Upper lobe of left lung (tissue), 6 donors: ENCODE data around the gene QPCTL. TPM values are rescaled to one million over a fixed set of nuclear protein-coding genes. Genes with fewer than 3 reads are reported as not detected.
"Not testable (repeated sequence)": the region's sequence is repeated elsewhere in the genome, so short reads cannot be mapped to it uniquely, and the experiment has no call there.

ENCODE experiments used
- ATAC-seq, 2 donors: fragments of 200-7000 bp; cut with Tn5 transposase; one replicate each; pipeline ENCODE4 v1.9.1; 2022; ENCODE audit warnings: mild to moderate bottlenecking in 2 of 2, moderate library complexity in 2 of 2; ENCODE audit not compliant: low FRiP score in 2 of 2
- DNase-seq, 2 donors: peaks; one replicate each; pipeline ENCODE4 v3.0.0-alpha.2; 2019 to 2020
- H3K27ac ChIP-seq, 4 donors: fragments of 200-600 bp; sonication (generic); one replicate each; pipeline ENCODE4 v1.5.1; 2016 to 2019
- H3K27me3 ChIP-seq, 4 donors: fragments of 200-600 bp; sonication (generic); one replicate each; pipeline ENCODE4 v1.5.1; 2017 to 2019
- H3K36me3 ChIP-seq, 4 donors: fragments of 200-600 bp; sonication (generic); one replicate each; pipeline ENCODE4 v1.5.1; 2016 to 2019
- H3K4me1 ChIP-seq, 4 donors: fragments of 200-600 bp; sonication (generic); one replicate each; pipeline ENCODE4 v1.5.1; 2018 to 2019
- H3K4me3 ChIP-seq, 4 donors: fragments of 200-600 bp; sonication (generic); one replicate each; pipeline ENCODE4 v1.5.1; 2017 to 2019; ENCODE audit warnings: mild to moderate bottlenecking in 2 of 4, moderate library complexity in 1 of 4
- H3K9me3 ChIP-seq, 4 donors: fragments of 200-600 bp; sonication (generic); one replicate each; pipeline ENCODE4 v1.5.1; 2018 to 2019
- EP300 ChIP-seq, 4 donors: sonication (generic); formaldehyde crosslinking; IDR thresholded peaks; one replicate each; pipeline ENCODE4 v1.5.1; 2017; ENCODE audit warnings: antibody characterized with exemption in 4 of 4, control low read depth in 2 of 4
- POLR2A ChIP-seq, 4 donors: fragments of 450-650 bp; IDR thresholded peaks; one replicate each; pipeline ENCODE4 v1.5.1; 2016 to 2017; ENCODE audit warnings: antibody characterized with exemption in 4 of 4, mild to moderate bottlenecking in 2 of 4
- POLR2AphosphoS5 ChIP-seq, 2 donors: sonication (generic); formaldehyde crosslinking; IDR thresholded peaks; one replicate each; pipeline ENCODE4 v1.5.1; 2017; ENCODE audit warnings: antibody characterized with exemption in 2 of 2
- WGBS, 2 donors: methylation state at CpG; one replicate each; pipeline ENCODE4 v1.1.5; 2017 to 2018; 5-methylcytosine and 5-hydroxymethylcytosine counted together
- total RNA-seq, 6 donors: library from RNA; depleted of rRNA in 4 of 6; stranded (reverse); fragments of >200 nt in 4 of 6; gene quantifications; one replicate each; pipeline versions ENCODE4 v1.1.0 to v1.2.1, GENCODE V29; 2016 to 2021
- TF ChIP-seq, protein P1 (sequence below), 6 experiments: fragments of 450-650 bp in 4 of 6; fragments of 200-600 bp in 2 of 6; sonication (generic) in 2 of 6; IDR thresholded peaks; one replicate each; pipeline ENCODE4 v1.5.1; 2016 to 2019; ENCODE audit warnings: antibody characterized with exemption in 6 of 6
- donor health status: DM: no; HTN: no; CAD: no; lungs with moderate emphysema.
- donor health status: DM: no; HTN: yes; CAD: no; lungs with severe emphysema.

The QPCTL gene
- total RNA-seq, 6 donors from 2014 or later: 7.1 to 18.3 (median 10.1) TPM

DNA sequence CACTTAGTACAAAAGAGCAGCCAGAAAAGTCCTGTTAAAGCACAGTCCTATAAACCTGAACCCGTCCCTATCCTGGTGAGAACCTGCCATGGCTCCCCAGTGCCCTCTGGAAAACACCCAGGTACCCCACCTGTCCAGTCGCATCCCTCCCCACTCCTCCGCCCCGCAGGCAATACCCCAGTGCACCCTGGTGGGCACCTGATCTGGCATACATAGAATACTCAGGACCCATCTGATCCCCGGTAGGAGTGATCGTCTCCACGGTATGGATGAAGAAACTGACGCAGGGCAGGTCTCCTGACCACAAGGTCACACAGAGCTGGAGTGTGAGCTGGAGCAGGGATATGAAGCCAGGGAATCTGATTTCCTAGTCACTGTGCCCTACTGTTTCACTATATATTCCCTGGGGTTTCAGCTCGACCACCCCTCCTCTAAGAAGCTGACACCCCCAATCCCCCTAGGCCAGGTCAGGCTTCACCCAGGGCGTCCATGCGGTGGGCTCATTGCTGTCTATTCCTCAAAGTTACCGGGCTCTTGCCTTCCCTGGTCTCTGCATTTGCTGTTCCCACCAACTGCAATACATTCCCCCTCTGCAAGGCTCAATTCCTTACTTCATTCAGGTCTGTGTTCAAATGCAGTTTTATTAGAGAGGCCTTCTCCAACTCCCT is 25.7 kb downstream of the QPCTL start:
- peak overlapping the region; percentile 90 to 95 (median 94) for H3K27ac ChIP-seq
- ATAC-seq: no peak
- no peaks in the 10 kb centered on the region for H3K27me3 ChIP-seq
- no peaks in the 10 kb centered on the region for H3K9me3 ChIP-seq
- TF ChIP-seq, protein P1, sequence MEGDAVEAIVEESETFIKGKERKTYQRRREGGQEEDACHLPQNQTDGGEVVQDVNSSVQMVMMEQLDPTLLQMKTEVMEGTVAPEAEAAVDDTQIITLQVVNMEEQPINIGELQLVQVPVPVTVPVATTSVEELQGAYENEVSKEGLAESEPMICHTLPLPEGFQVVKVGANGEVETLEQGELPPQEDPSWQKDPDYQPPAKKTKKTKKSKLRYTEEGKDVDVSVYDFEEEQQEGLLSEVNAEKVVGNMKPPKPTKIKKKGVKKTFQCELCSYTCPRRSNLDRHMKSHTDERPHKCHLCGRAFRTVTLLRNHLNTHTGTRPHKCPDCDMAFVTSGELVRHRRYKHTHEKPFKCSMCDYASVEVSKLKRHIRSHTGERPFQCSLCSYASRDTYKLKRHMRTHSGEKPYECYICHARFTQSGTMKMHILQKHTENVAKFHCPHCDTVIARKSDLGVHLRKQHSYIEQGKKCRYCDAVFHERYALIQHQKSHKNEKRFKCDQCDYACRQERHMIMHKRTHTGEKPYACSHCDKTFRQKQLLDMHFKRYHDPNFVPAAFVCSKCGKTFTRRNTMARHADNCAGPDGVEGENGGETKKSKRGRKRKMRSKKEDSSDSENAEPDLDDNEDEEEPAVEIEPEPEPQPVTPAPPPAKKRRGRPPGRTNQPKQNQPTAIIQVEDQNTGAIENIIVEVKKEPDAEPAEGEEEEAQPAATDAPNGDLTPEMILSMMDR (IDR thresholded peaks at IDR 0.05): no peak
- TF ChIP-seq POLR2AphosphoS5 (IDR thresholded peaks at IDR 0.05) (no peak), EP300 (IDR thresholded peaks at IDR 0.05) (no peak)
- peaks cover 1 to 12% (median 6%) of the 10 kb centered on the region in 4 donors for H3K36me3 ChIP-seq
- peaks cover 16 to 26% (median 20%) of the 10 kb centered on the region in 4 donors for H3K4me1 ChIP-seq
- H3K4me3 ChIP-seq: peak overlapping the region; percentile 26 to 74 (median 61)
- WGBS, 2 donors: 60 to 64% methylated on average over 12 of the region's 12 CpGs
- DNase-seq: no peak

DNA sequence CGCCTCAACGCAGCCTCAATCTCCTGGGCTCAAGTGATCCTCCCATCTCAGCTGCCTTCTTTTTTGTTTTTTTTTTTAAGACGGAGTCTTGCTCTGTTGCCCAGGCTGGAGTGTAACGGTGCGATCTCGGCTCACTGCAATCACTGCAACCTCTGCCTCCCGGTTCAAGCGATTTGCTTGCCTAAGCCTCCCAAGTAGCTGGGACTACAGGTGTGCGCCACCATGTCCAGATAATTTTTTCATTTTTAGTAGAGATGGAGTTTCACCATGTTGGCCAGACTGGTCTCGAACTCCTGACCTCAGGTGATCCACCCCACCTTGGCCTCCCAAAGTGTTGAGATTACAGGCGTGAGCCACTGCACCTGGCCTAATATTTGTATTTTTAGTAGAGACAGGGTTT is 27.6 kb downstream of the QPCTL start:
- not testable (repeated sequence) for H3K27me3 ChIP-seq, DNase-seq, H3K4me3 ChIP-seq, ATAC-seq, H3K9me3 ChIP-seq
- H3K36me3 ChIP-seq: peaks cover 2 to 14% (median 7%) of the 10 kb centered on the region in 4 donors
- 97 to 98% methylated on average over 9 to 11 of the region's 11 CpGs for WGBS, 2 donors
- peak overlapping the region in 3 of 4 donors; percentile 19 to 67 (median 56) for H3K27ac ChIP-seq
- peaks cover 16 to 26% (median 20%) of the 10 kb centered on the region in 4 donors for H3K4me1 ChIP-seq

DNA sequence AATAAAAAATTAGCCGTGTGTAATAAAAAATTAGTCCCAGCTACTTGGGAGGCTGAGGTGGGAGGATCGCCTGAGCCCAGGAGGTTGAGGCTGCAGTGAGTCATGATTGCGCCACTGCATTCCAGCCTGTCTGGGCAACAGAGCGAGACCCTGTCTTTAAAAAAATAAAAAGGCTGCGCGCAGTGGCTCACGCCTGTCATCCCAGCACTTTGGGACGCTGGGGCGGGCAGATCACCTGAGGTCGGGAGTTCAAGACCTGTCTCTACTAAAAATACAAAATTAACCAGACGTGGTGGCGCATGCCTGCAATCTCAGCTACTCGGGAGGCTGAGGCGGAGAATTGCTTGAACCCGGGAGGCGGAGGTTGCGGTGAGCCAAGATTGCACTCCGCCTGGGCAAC is 36.2 kb downstream of the QPCTL start:
- not testable (repeated sequence) for H3K9me3 ChIP-seq, ATAC-seq, DNase-seq, H3K4me3 ChIP-seq, H3K36me3 ChIP-seq, H3K27me3 ChIP-seq, H3K27ac ChIP-seq
- 94 to 96% methylated on average over 18 of the region's 18 CpGs for WGBS, 2 donors
- peaks cover 13 to 25% (median 16%) of the 10 kb centered on the region in 4 donors for H3K4me1 ChIP-seq

DNA sequence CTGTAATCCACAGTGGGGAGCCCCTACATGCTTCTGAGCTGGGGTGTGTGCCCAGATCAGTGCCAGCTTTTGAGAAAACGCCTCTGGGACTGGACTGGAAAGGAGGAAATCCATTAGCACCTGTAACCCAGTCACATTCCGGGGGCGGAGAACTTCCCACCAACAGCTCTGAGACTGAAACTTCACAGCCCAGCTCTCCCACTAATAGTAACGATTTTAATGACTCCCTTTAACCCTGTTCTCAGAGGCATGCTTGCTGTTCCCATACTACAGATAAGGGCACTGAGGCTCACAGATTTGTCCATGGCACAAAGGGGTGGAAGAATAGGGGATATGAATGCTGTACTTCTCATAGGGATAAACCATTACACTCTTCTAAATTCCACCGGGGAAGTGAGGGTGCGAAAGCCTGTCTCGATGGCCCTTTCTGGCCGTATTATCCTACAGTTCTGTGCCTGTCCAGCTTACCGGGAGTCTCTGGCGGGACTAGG is 37.4 kb downstream of the QPCTL start:
- Histone ChIP-seq H3K27me3 (no peaks in the 10 kb centered on the region), H3K4me3 (peak overlapping the region; percentile 81 to 99 (median 90)), H3K4me1 (peaks cover 13 to 25% (median 16%) of the 10 kb centered on the region in 4 donors), H3K9me3 (no peaks in the 10 kb centered on the region), H3K27ac (peak overlapping the region; percentile 81 to 88 (median 83)), H3K36me3 (peaks cover 0 to 3% (median 0%) of the 10 kb centered on the region in 4 donors)
- ATAC-seq (no peak), DNase-seq (peak in 1 of 2 donors; percentile 44)
- 18 to 22% methylated on average over 9 of the region's 10 CpGs for WGBS, 2 donors
- TF ChIP-seq, protein P1 (IDR thresholded peaks at IDR 0.05): no peak
- TF ChIP-seq POLR2AphosphoS5 (IDR thresholded peaks at IDR 0.05) (no peak), POLR2A (IDR thresholded peaks at IDR 0.05) (no peak), EP300 (IDR thresholded peaks at IDR 0.05) (no peak)

DNA sequence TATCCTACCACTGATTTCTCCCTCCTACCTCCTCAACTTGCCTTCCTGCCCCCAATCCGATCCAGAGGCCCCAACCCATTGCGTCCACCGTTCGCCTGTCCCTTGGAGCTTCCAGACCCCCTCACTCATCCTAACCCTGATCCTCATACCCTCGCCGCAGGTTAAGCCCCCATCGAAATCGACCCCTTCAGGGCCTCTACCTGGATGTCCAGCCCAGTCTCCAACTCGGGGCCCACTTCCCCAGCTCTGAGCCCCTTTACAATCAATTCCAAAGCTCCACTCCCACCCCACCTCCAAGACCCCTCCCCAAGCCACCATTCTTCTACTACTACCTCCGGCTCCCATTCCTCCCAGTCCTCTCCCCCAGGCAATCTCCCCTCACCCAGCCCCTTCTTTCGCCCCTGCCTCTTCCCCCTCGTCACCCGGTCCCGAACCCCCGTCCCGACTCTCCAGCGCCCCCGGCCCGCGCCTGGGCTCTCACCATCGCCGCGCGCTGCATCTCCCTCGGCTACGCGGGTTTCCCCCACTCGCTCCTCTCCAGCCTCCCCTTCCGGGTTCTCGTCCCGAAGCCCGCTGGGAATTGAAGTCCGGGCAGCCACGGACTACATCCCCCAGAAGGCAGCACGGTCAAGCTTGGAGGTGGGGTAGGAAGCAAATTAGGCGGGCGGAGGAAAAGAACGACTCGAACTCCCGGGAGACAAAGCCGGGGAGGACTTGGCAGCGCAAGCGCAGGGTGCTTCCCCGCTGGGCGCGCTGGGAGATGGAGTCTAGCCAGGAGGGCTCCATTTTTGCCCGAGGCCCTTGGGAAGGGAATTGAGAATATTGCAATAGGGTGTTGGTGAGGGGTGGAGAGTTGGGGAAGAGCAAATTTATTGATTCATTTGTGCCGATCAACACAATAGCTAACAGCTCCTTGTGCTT is 38.2 kb downstream of the QPCTL start, which contains the start of gene FBXO46:
Gene FBXO46 (minus strand): TSS at position 529 of the 921 bp plus-strand sequence. CDS start 17,401 bp downstream, outside the sequence.
- Histone ChIP-seq H3K4me1 (peaks cover 13 to 25% (median 16%) of the 10 kb centered on the region in 4 donors), H3K27ac (peak within 1 kb of the TSS; percentile 81 to 88 (median 83)), H3K27me3 (no peaks in the 10 kb centered on the region), H3K4me3 (peak within 1 kb of the TSS; percentile 81 to 99 (median 90)), H3K9me3 (no peaks in the 10 kb centered on the region), H3K36me3 (peaks cover 0 to 3% (median 0%) of the 10 kb centered on the region in 4 donors)
- WGBS, 2 donors: 1 to 2% methylated on average over 42 to 48 of the region's 48 CpGs
- TF ChIP-seq POLR2AphosphoS5 (IDR thresholded peaks at IDR 0.05) (peak; percentile 91), EP300 (IDR thresholded peaks at IDR 0.05) (peak in 1 of 4 donors; percentile 11), POLR2A (IDR thresholded peaks at IDR 0.05) (peak in 2 of 4 donors; percentile 39 to 85)
- TF ChIP-seq, protein P1 (IDR thresholded peaks at IDR 0.05): no peak
- peak; percentile 98 to 99 for ATAC-seq
- peak; percentile 94 to 98 for DNase-seq
